B cell (primary cell): ENCODE results near the gene COPS8. TPM values are rescaled to one million over a fixed set of nuclear protein-coding genes. Genes with fewer than 3 reads are reported as not detected.

Experiments used
- ATAC-seq: fragments of 200-7000 bp; cut with Tn5 transposase; one replicate; pipeline ENCODE4 v1.10.0; 2021; ENCODE audit warnings: low read depth, mild to moderate bottlenecking, moderate number of reproducible peaks, moderate library complexity
- CTCF ChIA-PET: fragments of 350-600 bp; sonication (Branson Sonifier 250); formaldehyde crosslinking; loops from one replicate; lab custom pipeline; 2021; ENCODE audit warnings: antibody characterized with exemption, inconsistent platforms; lab: Charles Lee
- POLR2A ChIA-PET: fragments of 350-600 bp; sonication (Branson Sonifier 250); formaldehyde crosslinking; loops from one replicate; lab custom pipeline; 2021; ENCODE audit warnings: antibody characterized with exemption; lab: Charles Lee
- DNase-seq: peaks from one replicate; pipeline ENCODE4 v3.0.0; 2013
- H2AFZ ChIP-seq: 2 replicates; pipeline ENCODE4 v1.6.1; 2012; ENCODE audit warnings: mild to moderate bottlenecking, low read depth, low read length; ENCODE audit not compliant: insufficient read depth, poor library complexity, severe bottlenecking
- H3K27ac ChIP-seq, 2 donors: 1 replicate in 1 of 2; 2 replicates in 1 of 2; pipeline ENCODE4 v1.5.1; 2012 to 2013; ENCODE audit warnings: low read length in 2 of 2, mild to moderate bottlenecking in 2 of 2, moderate library complexity in 1 of 2
- H3K27me3 ChIP-seq, 4 experiments: fragments of 200-600 bp in 1 of 4; sonication (generic) in 1 of 4; replicated peaks in 1 of 4; 1 replicate in 2 of 4; 2 replicates in 2 of 4; pipeline versions ENCODE4 v1.6.1 to v1.7.0; 2013 to 2016; ENCODE audit warnings: low read length in 3 of 4, mild to moderate bottlenecking in 2 of 4, mixed read lengths in 1 of 4, moderate library complexity in 1 of 4; ENCODE audit not compliant: insufficient read depth in 4 of 4, control insufficient read depth in 3 of 4; ENCODE audit errors: control extremely low read depth in 1 of 4
- H3K36me3 ChIP-seq, 2 experiments: replicated peaks in 1 of 2; 1 replicate in 1 of 2; 2 replicates in 1 of 2; pipeline versions ENCODE4 v1.6.1 to v1.7.1; 2013; ENCODE audit warnings: low read length in 1 of 2; ENCODE audit not compliant: insufficient read depth in 2 of 2, control insufficient read depth in 1 of 2; ENCODE audit errors: control extremely low read depth in 1 of 2, extremely low read depth in 1 of 2
- H3K4me1 ChIP-seq, 2 donors: fragments of 200-600 bp in 1 of 2; sonication (generic) in 1 of 2; 1 replicate in 1 of 2; 2 replicates in 1 of 2; pipeline versions ENCODE4 v1.5.1 to v1.6.1; 2013 to 2017; ENCODE audit warnings: low read length in 2 of 2; ENCODE audit not compliant: control insufficient read depth in 2 of 2, insufficient read depth in 2 of 2
- H3K4me2 ChIP-seq: replicated peaks from 2 replicates; pipeline ENCODE3; 2012; ENCODE audit warnings: mild to moderate bottlenecking, low read depth, low read length; ENCODE audit not compliant: poor library complexity, severe bottlenecking
- H3K4me3 ChIP-seq, 5 experiments: fragments of 200-600 bp in 1 of 5; sonication (generic) in 1 of 5; 1 replicate in 3 of 5; 2 replicates in 2 of 5; pipeline versions ENCODE4 v1.5.1 to v1.7.0; 2011 to 2016; ENCODE audit warnings: low read length in 4 of 5, mild to moderate bottlenecking in 4 of 5, low read depth in 2 of 5, control low read depth in 1 of 5, moderate library complexity in 1 of 5; ENCODE audit not compliant: insufficient read depth in 1 of 5; ENCODE audit errors: control extremely low read depth in 1 of 5, extremely low read depth in 1 of 5
- H3K79me2 ChIP-seq: fragments of 200-600 bp; sonication (generic); one replicate; pipeline ENCODE4 v1.6.0; 2016; ENCODE audit warnings: low read length; ENCODE audit not compliant: control insufficient read depth, insufficient read depth
- H3K9ac ChIP-seq: fragments of 200-600 bp; sonication (generic); 2 replicates; pipeline ENCODE4 v1.6.1; 2017; ENCODE audit warnings: mild to moderate bottlenecking, low read length, moderate library complexity
- H3K9me3 ChIP-seq, 3 donors: one replicate each; pipeline versions ENCODE4 v1.6.1 to v1.7.1; 2013; ENCODE audit warnings: low read length in 2 of 3; ENCODE audit not compliant: control insufficient read depth in 2 of 3, insufficient read depth in 1 of 3; ENCODE audit errors: control extremely low read depth in 1 of 3
- H4K20me1 ChIP-seq: 2 replicates; pipeline ENCODE4 v1.6.0; 2012; ENCODE audit warnings: mild to moderate bottlenecking, low read length; ENCODE audit not compliant: insufficient read depth, control insufficient read depth, poor library complexity, severe bottlenecking
- H3K27ac Mint-ChIP-seq: one replicate; pipeline ENCODE4 v1.8.0; 2021; ENCODE audit warnings: mixed read lengths
- H3K27me3 Mint-ChIP-seq: one replicate; pipeline ENCODE4 v1.8.0; 2021; ENCODE audit warnings: mixed read lengths
- H3K4me1 Mint-ChIP-seq: one replicate; pipeline ENCODE4 v1.8.0; 2021; ENCODE audit warnings: mixed read lengths
- H3K4me3 Mint-ChIP-seq: one replicate; pipeline ENCODE4 v1.8.0; 2021; ENCODE audit warnings: mixed read lengths
- H3K9me3 Mint-ChIP-seq: one replicate; pipeline ENCODE4 v1.8.0; 2022; ENCODE audit warnings: mixed read lengths; ENCODE audit not compliant: insufficient read depth
- EZH2 ChIP-seq: IDR thresholded peaks from 2 replicates; pipeline ENCODE4 v1.6.1; 2012; ENCODE audit warnings: borderline replicate concordance, low read depth, mild to moderate bottlenecking, moderate library complexity, low read length; ENCODE audit not compliant: insufficient read depth, poor library complexity, severe bottlenecking
- WGBS: methylation state at CpG from one replicate; pipeline ENCODE4 v1.1.5; 2013; ENCODE audit warnings: missing lambda C conversion rate; ENCODE audit not compliant: insufficient coverage; 5-methylcytosine and 5-hydroxymethylcytosine counted together
- intact Hi-C: fragments of 100-400 bp; cut with micrococcal nuclease; formaldehyde crosslinking; loops from one replicate; pipeline ENCODE4 v1.10.0; 2022
- polyA plus RNA-seq: library from polyadenylated mRNA; depleted of rRNA; stranded (reverse); fragments of >200 nt; gene quantifications from 2 replicates; pipeline ENCODE4 v1.2.3, GENCODE V29; 2012
- total RNA-seq, 2 donors: library from RNA; stranded (reverse); fragments of 120-200 nt in 1 of 2; gene quantifications; 1 replicate in 1 of 2; 2 replicates in 1 of 2; pipeline versions ENCODE4 v1.2.3 to v1.2.4, GENCODE V29; 2013 to 2022
- TF ChIP-seq, protein P1 (sequence below): fragments of 200-600 bp; IDR thresholded peaks from one replicate; pipeline ENCODE4 v1.8.0; 2022; ENCODE audit warnings: antibody characterized with exemption, mild to moderate bottlenecking

The COPS8 gene
- total and polyA plus RNA-seq, 2 donors (not counting 1 experiment from before 2014, with no cell fraction given), result 21.7 to 34.2 TPM

GRCh38 chr2:237062585-237062984 is 23.1 kb upstream of the COPS8 start:
- no peaks in the 10 kb centered on the region for H3K9me3 Mint-ChIP-seq
- Histone ChIP-seq H4K20me1 (no peaks in the 10 kb centered on the region), H3K27ac (no peak overlapping the region), H2AFZ (no peak overlapping the region), H3K36me3 (no peaks in the 10 kb centered on the region), H3K79me2 (no peaks in the 10 kb centered on the region), H3K4me2 (no peak overlapping the region), H3K9ac (no peak overlapping the region), H3K4me3 (no peak overlapping the region), H3K9me3 (no peaks in the 10 kb centered on the region), H3K27me3 (peaks cover 0 to 3% (median 0%) of the 10 kb centered on the region in 4 experiments), H3K4me1 (peaks cover 21 to 29% of the 10 kb centered on the region in 2 donors)
- H3K27ac Mint-ChIP-seq, result no peak overlapping the region
- POLR2A ChIA-PET, result no interaction called here
- CTCF ChIA-PET, result interaction anchor here (0.6 to 4.8 kb wide), 7 partner anchors 9 to 719 kb away, joined by 4 to 23 read pairs (median 6); partner anchors contain the start of genes ACKR3 and COPS8
- DNase-seq, result no peak
- intact Hi-C loops, result no loop called here
- TF ChIP-seq, protein P1, sequence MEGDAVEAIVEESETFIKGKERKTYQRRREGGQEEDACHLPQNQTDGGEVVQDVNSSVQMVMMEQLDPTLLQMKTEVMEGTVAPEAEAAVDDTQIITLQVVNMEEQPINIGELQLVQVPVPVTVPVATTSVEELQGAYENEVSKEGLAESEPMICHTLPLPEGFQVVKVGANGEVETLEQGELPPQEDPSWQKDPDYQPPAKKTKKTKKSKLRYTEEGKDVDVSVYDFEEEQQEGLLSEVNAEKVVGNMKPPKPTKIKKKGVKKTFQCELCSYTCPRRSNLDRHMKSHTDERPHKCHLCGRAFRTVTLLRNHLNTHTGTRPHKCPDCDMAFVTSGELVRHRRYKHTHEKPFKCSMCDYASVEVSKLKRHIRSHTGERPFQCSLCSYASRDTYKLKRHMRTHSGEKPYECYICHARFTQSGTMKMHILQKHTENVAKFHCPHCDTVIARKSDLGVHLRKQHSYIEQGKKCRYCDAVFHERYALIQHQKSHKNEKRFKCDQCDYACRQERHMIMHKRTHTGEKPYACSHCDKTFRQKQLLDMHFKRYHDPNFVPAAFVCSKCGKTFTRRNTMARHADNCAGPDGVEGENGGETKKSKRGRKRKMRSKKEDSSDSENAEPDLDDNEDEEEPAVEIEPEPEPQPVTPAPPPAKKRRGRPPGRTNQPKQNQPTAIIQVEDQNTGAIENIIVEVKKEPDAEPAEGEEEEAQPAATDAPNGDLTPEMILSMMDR, result no peak
- no peak for TF ChIP-seq EZH2
- H3K4me1 Mint-ChIP-seq, result peaks cover 36% of the 10 kb centered on the region
- H3K4me3 Mint-ChIP-seq, result no peak overlapping the region
- WGBS, result 96% methylated on average over 4 of the region's 4 CpGs
- peaks cover 3% of the 10 kb centered on the region for H3K27me3 Mint-ChIP-seq
- ATAC-seq, result no peak

- TF ChIP-seq, protein P1, result no peak
- TF ChIP-seq EZH2, result no peak
- Histone ChIP-seq H2AFZ (no peak overlapping the region), H3K4me3 (no peak overlapping the region), H3K36me3 (no peaks in the 10 kb centered on the region), H3K27me3 (peaks cover 0 to 3% (median 0%) of the 10 kb centered on the region in 4 experiments), H3K27ac (no peak overlapping the region), H3K9ac (no peak overlapping the region), H3K9me3 (no peaks in the 10 kb centered on the region), H3K4me2 (no peak overlapping the region), H3K79me2 (no peaks in the 10 kb centered on the region), H4K20me1 (no peaks in the 10 kb centered on the region), H3K4me1 (peaks cover 5 to 11% of the 10 kb centered on the region in 2 donors)
- DNase-seq, result no peak
- CTCF ChIA-PET, result interaction anchor here (0.9 to 4.8 kb wide), 5 partner anchors 9 to 1299 kb away, joined by 3 to 18 read pairs (median 4); no protein-coding TSS in a partner anchor
- no peak overlapping the region for H3K4me3 Mint-ChIP-seq
- POLR2A ChIA-PET, result no interaction called here
- no peak for ATAC-seq
- intact Hi-C loops, result no loop called here
- H3K9me3 Mint-ChIP-seq, result no peaks in the 10 kb centered on the region
- peaks cover 18% of the 10 kb centered on the region for H3K4me1 Mint-ChIP-seq
- no peak overlapping the region for H3K27ac Mint-ChIP-seq
- H3K27me3 Mint-ChIP-seq, result no peaks in the 10 kb centered on the region
- WGBS, result 97% methylated on average over 22 of the region's 24 CpGs
Observed at GRCh38 chr2:237064203-237065070, 21.3 kb upstream of the COPS8 start.
